Dermis lymphatic vessel endothelial cell (primary cell): ENCODE measurements around the gene BCL2L13. TPM values are rescaled to one million over a fixed set of nuclear protein-coding genes. Genes with fewer than 3 reads are reported as not detected.

ENCODE experiments used
- total RNA-seq: library from RNA; depleted of rRNA; stranded (reverse); fragments of >200 nt; gene quantifications from 2 replicates; pipeline ENCODE4 v1.2.1, GENCODE V29; 2014

BCL2L13 gene, protein sequence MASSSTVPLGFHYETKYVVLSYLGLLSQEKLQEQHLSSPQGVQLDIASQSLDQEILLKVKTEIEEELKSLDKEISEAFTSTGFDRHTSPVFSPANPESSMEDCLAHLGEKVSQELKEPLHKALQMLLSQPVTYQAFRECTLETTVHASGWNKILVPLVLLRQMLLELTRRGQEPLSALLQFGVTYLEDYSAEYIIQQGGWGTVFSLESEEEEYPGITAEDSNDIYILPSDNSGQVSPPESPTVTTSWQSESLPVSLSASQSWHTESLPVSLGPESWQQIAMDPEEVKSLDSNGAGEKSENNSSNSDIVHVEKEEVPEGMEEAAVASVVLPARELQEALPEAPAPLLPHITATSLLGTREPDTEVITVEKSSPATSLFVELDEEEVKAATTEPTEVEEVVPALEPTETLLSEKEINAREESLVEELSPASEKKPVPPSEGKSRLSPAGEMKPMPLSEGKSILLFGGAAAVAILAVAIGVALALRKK
- 26.8 and 33.9 TPM in 2 replicates for total RNA-seq

DNA sequence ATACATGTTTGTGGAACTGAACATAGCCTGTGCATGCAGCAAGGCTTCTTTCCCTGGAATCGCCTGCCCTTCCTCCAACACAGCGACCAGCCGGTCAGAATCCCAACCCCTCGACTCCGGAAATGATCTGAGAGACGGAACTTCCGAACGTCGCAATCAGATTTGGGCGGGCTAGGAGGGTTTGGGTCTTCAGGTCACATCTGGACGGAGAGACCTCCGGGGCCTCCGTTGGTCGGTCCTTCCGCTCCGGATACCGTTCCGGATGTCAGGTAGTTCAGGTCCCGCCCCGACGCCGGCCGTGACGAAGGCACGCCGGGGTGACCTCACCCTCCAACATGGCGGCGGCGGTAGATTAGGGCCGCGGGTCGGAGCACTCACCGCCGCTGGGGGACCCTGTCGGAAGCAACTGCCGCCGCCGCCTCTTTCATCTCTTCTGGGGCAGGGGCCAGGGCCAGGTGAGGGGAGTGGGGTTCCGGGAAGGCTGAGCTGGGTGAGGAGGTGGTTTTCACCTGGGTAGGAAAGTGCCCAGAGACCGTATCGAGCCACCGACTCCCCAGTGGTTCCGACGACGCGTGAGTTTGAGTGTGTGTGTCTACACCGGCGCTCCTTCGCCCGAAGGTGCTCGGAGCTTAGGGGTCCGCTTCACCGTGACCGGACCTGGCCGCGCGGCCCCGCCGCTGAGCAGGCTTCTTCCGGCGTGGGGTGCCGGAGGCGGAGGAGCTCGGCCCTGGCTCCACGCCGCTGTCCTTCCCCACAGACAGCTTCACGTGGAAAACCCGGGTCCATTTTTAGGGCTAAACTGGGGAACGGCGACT, at the start of gene BCL2L13:
Gene BCL2L13 (plus strand): TSS at position 326 of the 815 bp plus-strand sequence. CDS start 16,955 bp downstream, outside the sequence.

DNA sequence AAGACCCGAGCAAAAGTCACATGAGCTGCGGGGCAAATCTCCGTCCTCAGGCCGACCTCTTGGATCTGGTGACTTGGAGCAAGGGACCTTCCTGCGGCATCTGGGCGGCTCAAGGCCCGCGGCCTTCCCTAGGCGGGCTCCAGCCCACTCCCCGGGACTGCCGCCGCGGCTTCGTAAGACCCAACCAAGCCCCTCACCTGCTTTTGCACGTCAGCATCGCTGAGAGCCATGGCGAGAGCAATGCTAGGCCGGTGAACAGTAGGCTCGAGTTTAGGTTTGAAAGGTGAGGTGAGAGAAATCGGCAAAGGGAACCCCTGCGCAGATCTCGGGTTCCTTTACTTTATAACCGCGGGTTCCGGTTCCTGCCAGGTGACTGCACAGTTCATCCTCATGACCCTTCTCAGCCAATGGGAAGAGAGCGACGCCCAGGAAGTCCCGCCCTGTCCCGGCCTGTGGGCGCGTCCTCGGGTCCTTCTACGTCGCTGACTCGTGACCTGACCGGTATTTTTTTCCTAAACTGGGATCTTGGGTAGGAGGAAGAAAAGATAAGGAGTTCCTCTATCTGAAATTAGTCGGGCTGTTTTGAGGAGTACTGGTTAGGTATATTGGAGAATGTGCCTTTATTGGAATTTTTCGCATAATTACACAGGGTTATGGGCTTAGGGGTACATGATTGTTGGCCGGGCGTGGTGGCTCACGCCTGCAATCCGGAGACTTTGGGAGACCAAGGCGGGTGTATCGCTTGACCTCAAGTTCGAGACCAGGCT, 10.0 kb upstream of the BCL2L13 start, which contains the start of gene ATP6V1E1:
Gene ATP6V1E1 (minus strand): TSS at position 344 of the 767 bp plus-strand sequence. CDS start 114 bp downstream, at position 230.

DNA sequence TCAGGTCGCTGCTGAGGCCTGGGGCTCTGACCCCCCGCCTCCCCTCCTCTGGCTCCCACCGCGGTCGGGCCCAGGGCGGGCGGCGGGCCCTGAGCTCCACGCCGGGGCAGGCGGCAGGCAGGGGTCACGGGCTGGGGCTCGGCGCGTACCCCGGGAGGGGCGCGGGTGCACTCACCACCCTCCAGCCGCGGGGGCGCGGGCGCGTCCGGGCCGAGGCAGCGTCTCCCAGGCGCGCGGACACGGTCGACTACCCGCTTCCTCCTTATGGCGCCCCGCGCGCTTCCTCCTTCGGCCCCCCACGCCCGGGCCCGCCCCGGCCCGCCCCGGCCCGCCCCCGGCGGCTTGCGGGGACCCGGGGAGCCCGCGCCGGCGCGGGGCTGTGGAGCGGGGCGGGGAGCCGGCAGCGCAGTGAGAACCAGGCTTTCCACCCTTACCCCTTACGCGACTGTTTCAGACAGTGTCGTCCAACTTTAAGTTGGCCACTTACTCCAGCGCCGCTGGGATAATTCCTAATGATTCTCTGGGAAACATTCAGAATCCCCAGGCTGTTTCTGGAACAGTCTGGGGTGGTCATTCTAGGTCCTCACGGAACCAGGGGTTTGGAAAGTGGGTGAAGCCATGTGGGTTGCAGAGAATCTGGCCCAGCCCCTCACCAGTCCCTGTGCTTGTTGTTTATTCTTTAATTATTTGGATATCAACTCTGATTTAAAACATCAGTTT, 135.8 kb downstream of the BCL2L13 start, which contains the start of gene BID:
Gene BID (minus strand): TSS at position 264 of the 720 bp plus-strand sequence. CDS start 24,353 bp downstream, outside the sequence.

Other genes with a start within 250 kb of the BCL2L13 start
- gene SLC25A18, start 75.3 kb upstream of the BCL2L13 start, total RNA-seq = not detected in 2 replicates
- 126 and 137 TPM in 2 replicates for gene ATP6V1E1, start 10.0 kb upstream of the BCL2L13 start, total RNA-seq
- gene BID, start 135.7 kb downstream of the BCL2L13 start, total RNA-seq = 44.4 and 71.6 TPM in 2 replicates